Left lung (tissue), 10 donors: ENCODE data around the gene PGBD1. TPM values are rescaled to one million over a fixed set of nuclear protein-coding genes. Genes with fewer than 3 reads are reported as not detected.
A peak's percentile ranks its signal among the peaks of the same experiment; 100 is the strongest.

Source experiments
- ATAC-seq: fragments of 200-7000 bp; cut with Tn5 transposase; one replicate; pipeline ENCODE4 v1.9.1; 2020; ENCODE audit warnings: moderate library complexity
- DNase-seq, 4 donors: peaks; one replicate each; pipeline ENCODE4 v3.0.0-alpha.2; 2013 to 2020
- H3K27ac ChIP-seq, 2 donors: fragments of 200-600 bp; sonication (generic) in 1 of 2; one replicate each; pipeline versions ENCODE4 v1.5.0 to v1.8.0; 2020 to 2021
- H3K27me3 ChIP-seq, 2 donors: fragments of 200-600 bp; sonication (generic) in 1 of 2; one replicate each; pipeline versions ENCODE4 v1.5.0 to v1.8.0; 2020 to 2021
- H3K36me3 ChIP-seq, 2 donors: fragments of 200-600 bp; sonication (generic) in 1 of 2; one replicate each; pipeline versions ENCODE4 v1.5.0 to v1.8.0; 2020 to 2021
- H3K4me1 ChIP-seq, 2 donors: fragments of 200-600 bp; one replicate each; pipeline ENCODE4 v1.8.0; 2021
- H3K4me3 ChIP-seq, 2 donors: fragments of 200-600 bp; sonication (generic) in 1 of 2; one replicate each; pipeline versions ENCODE4 v1.5.0 to v1.8.0; 2020 to 2021; ENCODE audit warnings: mild to moderate bottlenecking in 1 of 2
- H3K9me3 ChIP-seq, 2 donors: fragments of 200-600 bp; sonication (generic) in 1 of 2; one replicate each; pipeline versions ENCODE4 v1.5.0 to v1.8.0; 2020 to 2021
- intact Hi-C, 2 donors: fragments of 100-400 bp; cut with DNase I; formaldehyde crosslinking; loops; one replicate each; pipeline versions ENCODE4 v1.11.2 to v1.14.2; 2022
- polyA plus RNA-seq, 6 donors: library from polyadenylated mRNA; unstranded; fragments of 120-200 nt; gene quantifications; one replicate each; pipeline ENCODE4 v1.2.1, GENCODE V29; 2013; ENCODE audit not compliant: insufficient read length in 6 of 6
- total RNA-seq, 2 donors: library from RNA; stranded (reverse); fragmentation: NEBNext Ultra II Directional; extraction: Animal tissue kit (Norgen Biotek cat#: 25700); gene quantifications; one replicate each; pipeline ENCODE4 v1.2.1, GENCODE V29; 2021
- TF ChIP-seq, protein P1 (sequence below), 2 donors: fragments of 200-600 bp; sonication (generic) in 1 of 2; IDR thresholded peaks; one replicate each; pipeline versions ENCODE4 v1.5.0 to v1.8.0; 2021; ENCODE audit warnings: antibody characterized with exemption in 2 of 2
- donor health status: DM: no; HTN: yes; CAD: no.
- donor health status: DM: no; HTN: no; CAD: no.

The PGBD1 gene
- total and polyA plus RNA-seq, 8 donors = 3.8 to 15.3 (median 12.7) TPM

GRCh38 chr6:28333599-28334018, 52.2 kb downstream of the PGBD1 start:
- ATAC-seq (no peak), DNase-seq (no peak)
- Histone ChIP-seq H3K4me1 (peaks cover 0 to 11% of the 10 kb centered on the region in 2 donors), H3K4me3 (no peak overlapping the region), H3K36me3 (peaks cover 0 to 6% of the 10 kb centered on the region in 2 donors), H3K27ac (no peak overlapping the region), H3K27me3 (no peaks in the 10 kb centered on the region), H3K9me3 (peaks cover 0 to 6% of the 10 kb centered on the region in 2 donors)
- TF ChIP-seq, protein P1, sequence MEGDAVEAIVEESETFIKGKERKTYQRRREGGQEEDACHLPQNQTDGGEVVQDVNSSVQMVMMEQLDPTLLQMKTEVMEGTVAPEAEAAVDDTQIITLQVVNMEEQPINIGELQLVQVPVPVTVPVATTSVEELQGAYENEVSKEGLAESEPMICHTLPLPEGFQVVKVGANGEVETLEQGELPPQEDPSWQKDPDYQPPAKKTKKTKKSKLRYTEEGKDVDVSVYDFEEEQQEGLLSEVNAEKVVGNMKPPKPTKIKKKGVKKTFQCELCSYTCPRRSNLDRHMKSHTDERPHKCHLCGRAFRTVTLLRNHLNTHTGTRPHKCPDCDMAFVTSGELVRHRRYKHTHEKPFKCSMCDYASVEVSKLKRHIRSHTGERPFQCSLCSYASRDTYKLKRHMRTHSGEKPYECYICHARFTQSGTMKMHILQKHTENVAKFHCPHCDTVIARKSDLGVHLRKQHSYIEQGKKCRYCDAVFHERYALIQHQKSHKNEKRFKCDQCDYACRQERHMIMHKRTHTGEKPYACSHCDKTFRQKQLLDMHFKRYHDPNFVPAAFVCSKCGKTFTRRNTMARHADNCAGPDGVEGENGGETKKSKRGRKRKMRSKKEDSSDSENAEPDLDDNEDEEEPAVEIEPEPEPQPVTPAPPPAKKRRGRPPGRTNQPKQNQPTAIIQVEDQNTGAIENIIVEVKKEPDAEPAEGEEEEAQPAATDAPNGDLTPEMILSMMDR (IDR thresholded peaks at IDR 0.05) = no peak
- intact Hi-C loops = no loop called here

- intact Hi-C loops = no loop called here
- Histone ChIP-seq H3K4me3 (peak overlapping the region in 1 of 2 donors; percentile 62), H3K9me3 (no peaks in the 10 kb centered on the region), H3K27ac (peak overlapping the region; percentile 94 to 99), H3K27me3 (no peaks in the 10 kb centered on the region), H3K4me1 (peaks cover 0 to 11% of the 10 kb centered on the region in 2 donors), H3K36me3 (no peaks in the 10 kb centered on the region)
- TF ChIP-seq, protein P1 (IDR thresholded peaks at IDR 0.05) = no peak
- ATAC-seq = no peak
- no peak for DNase-seq
Measured at GRCh38 chr6:28334286-28335039, 53.1 kb downstream of the PGBD1 start.

DNA sequence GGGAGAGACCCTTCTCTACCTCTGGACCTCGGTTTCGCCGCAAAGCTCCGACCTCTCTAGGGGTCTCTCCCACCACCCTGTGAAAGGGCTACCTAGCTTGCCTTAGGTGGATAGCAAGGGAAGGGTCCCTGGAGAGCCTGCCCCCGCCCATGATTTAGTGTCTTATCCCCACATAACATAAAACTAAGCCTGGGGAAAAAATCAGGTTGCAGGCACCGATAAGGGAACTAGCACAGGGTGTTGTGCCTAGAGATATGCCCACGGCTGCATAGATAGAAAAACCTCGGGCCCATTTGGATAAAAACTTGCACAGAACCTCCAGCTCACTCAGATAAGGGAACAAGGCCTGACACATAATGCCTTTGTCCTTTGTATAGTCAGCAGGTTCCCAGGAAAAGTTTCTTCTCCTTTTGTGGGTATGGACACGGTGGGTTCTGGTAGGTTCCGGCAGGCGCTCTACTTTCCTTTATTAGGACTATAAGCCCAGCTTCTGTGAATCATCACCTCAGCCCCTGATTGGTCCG, 53.7 kb downstream of the PGBD1 start:
- TF ChIP-seq, protein P1 (IDR thresholded peaks at IDR 0.05) = no peak
- H3K9me3 ChIP-seq = peaks cover 0 to under 1% of the 10 kb centered on the region in 2 donors
- intact Hi-C loops = no loop called here
- H3K27me3 ChIP-seq = no peaks in the 10 kb centered on the region
- ATAC-seq (no peak), DNase-seq (peak in 1 of 4 donors; percentile 16)
- H3K4me1 ChIP-seq = peaks cover 0 to 11% of the 10 kb centered on the region in 2 donors
- no peaks in the 10 kb centered on the region for H3K36me3 ChIP-seq
- peak overlapping the region; percentile 54 to 62 for H3K4me3 ChIP-seq
- H3K27ac ChIP-seq = peak overlapping the region; percentile 94 to 99

DNA sequence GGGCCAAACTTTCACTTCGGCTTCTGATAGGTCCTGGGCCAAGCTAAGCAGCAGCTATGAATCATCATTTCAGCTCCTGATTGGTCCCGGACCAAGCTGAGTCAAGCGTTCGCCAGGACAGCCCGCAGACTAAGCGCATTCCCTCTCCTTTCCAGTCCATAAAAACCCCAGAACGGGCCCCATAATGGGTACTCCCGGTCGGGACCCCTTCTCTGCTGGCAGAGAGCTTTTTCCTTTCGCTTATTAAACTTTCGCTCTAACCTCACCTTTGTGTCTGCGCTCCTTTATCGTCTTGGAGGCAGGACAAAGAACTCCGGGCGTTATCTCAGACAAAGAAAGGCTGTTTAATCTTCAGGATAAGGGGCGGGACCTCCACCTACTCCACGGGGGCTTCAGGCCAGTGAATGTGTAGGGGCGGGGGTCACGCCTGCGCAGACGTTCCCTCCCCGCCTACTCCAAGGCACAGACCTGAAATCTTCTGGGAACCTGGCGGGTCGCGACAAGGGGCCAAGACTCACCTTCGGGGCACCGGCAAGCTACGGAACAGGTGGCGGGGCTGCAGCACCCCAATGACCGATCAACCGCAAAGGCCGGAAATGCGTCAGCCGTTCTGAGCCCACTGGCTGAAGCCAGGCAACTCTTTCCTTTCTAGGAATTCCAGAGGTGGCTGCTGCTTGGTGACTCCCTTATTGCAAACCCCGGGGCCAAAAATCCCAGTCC, 54.4 kb downstream of the PGBD1 start, which contains the start of gene ZSCAN31:
TSS of gene ZSCAN31 (minus strand) at position 585 of the 720 bp plus-strand sequence. CDS start 6,465 bp downstream, outside the sequence.
- Histone ChIP-seq H3K36me3 (no peaks in the 10 kb centered on the region), H3K9me3 (peaks cover 0 to 6% of the 10 kb centered on the region in 2 donors), H3K4me1 (peaks cover 0 to 11% of the 10 kb centered on the region in 2 donors), H3K27ac (peak within 1 kb of the TSS; percentile 94 to 99), H3K4me3 (peak within 1 kb of the TSS; percentile 54 to 62), H3K27me3 (no peaks in the 10 kb centered on the region)
- DNase-seq = peak; percentile 91 to 99 (median 97)
- TF ChIP-seq, protein P1 (IDR thresholded peaks at IDR 0.05) = no peak
- ATAC-seq = peak; percentile 97
- intact Hi-C loops = no loop called here
